Uterus (tissue), 2 donors: ENCODE measurements around the gene BMPR1B.

ENCODE experiments used
- POLR2A ChIP-seq, 2 donors: fragments of 450-650 bp; IDR thresholded peaks; one replicate each; pipeline ENCODE4 v1.6.1; 2016; ENCODE audit warnings: antibody characterized with exemption in 2 of 2, mild to moderate bottlenecking in 1 of 2, moderate library complexity in 1 of 2
- TF ChIP-seq, protein P1 (sequence below), 4 experiments: fragments of 200-600 bp in 2 of 4; fragments of 450-650 bp in 2 of 4; sonication (generic) in 2 of 4; IDR thresholded peaks; one replicate each; pipeline ENCODE4 v1.5.1; 2016 to 2019; ENCODE audit warnings: antibody characterized with exemption in 4 of 4, mild to moderate bottlenecking in 2 of 4, moderate library complexity in 1 of 4

DNA sequence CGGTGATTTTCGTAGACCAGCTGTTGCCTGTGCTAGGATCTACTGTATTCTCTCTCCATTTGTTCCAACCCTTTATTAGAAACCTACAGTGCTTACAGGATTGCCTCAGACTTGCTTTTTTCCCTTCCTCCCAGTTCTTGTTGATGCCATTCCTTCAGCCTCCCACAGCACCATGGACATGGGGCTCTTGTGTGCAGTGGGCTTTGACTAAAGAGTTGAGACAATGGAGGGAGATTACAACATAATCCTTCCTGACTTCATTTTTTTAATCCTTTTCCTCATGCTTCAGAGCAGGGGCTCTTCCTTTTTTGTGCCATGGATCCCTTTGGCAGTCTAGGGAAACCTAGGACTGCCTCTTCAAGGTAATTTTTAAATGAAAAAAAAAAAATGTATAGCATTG is 92.1 kb downstream of the BMPR1B start:
- TF ChIP-seq, protein P1, sequence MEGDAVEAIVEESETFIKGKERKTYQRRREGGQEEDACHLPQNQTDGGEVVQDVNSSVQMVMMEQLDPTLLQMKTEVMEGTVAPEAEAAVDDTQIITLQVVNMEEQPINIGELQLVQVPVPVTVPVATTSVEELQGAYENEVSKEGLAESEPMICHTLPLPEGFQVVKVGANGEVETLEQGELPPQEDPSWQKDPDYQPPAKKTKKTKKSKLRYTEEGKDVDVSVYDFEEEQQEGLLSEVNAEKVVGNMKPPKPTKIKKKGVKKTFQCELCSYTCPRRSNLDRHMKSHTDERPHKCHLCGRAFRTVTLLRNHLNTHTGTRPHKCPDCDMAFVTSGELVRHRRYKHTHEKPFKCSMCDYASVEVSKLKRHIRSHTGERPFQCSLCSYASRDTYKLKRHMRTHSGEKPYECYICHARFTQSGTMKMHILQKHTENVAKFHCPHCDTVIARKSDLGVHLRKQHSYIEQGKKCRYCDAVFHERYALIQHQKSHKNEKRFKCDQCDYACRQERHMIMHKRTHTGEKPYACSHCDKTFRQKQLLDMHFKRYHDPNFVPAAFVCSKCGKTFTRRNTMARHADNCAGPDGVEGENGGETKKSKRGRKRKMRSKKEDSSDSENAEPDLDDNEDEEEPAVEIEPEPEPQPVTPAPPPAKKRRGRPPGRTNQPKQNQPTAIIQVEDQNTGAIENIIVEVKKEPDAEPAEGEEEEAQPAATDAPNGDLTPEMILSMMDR (IDR thresholded peaks at IDR 0.05), result no peak
- no peak for TF ChIP-seq POLR2A (IDR thresholded peaks at IDR 0.05)
